ENCODE data around the gene MEF2C.
"Not testable (repeated sequence)": the region's sequence is repeated elsewhere in the genome, so short reads cannot be mapped to it uniquely, and the experiment has no call there.

MEF2C gene

GRCh38 chr5:88883059-88883835 lies at the start of gene MEF2C:
TSS of gene MEF2C (minus strand) at chr5:88883184. CDS start at chr5:88823788, 59,396 bp downstream.
- peak in 1 of 2 experiments; percentile 17 for DNase-seq

GRCh38 chr5:88932541-88932940 lies 49.6 kb upstream of the MEF2C start:
- DNase-seq = no peak

- no peak for DNase-seq
These were observed 47.4 kb upstream of the MEF2C start for GRCh38 chr5:88930335-88930734.

- no peak for DNase-seq
These were observed 46.4 kb upstream of the MEF2C start for GRCh38 chr5:88929385-88929784.

- no peak for DNase-seq
These were observed 43.8 kb upstream of the MEF2C start for GRCh38 chr5:88926774-88927173.

- no peak for DNase-seq
These were observed 42.9 kb upstream of the MEF2C start for GRCh38 chr5:88925692-88926490.

GRCh38 chr5:88924330-88924657 lies 41.3 kb upstream of the MEF2C start:
- no peak for DNase-seq

GRCh38 chr5:88923623-88924329 lies 40.8 kb upstream of the MEF2C start:
- DNase-seq = no peak

GRCh38 chr5:88912743-88913142 lies 29.8 kb upstream of the MEF2C start:
- DNase-seq = not testable (repeated sequence)

- DNase-seq = not testable (repeated sequence)
These were observed 28.1 kb upstream of the MEF2C start for GRCh38 chr5:88911059-88911572.

- DNase-seq = not testable (repeated sequence)
These were observed 21.5 kb upstream of the MEF2C start for GRCh38 chr5:88904478-88904877.

- DNase-seq = not testable (repeated sequence)
These were observed 21.0 kb upstream of the MEF2C start for GRCh38 chr5:88903966-88904365.

GRCh38 chr5:88901077-88901476 lies 18.1 kb upstream of the MEF2C start:
- not testable (repeated sequence) for DNase-seq

- no peak for DNase-seq
These were observed 16.2 kb upstream of the MEF2C start for GRCh38 chr5:88899096-88899737.

GRCh38 chr5:88897748-88898147 lies 14.8 kb upstream of the MEF2C start:
- DNase-seq = no peak

- no peak for DNase-seq
These were observed 12.9 kb upstream of the MEF2C start for GRCh38 chr5:88895681-88896501.

- no peak for DNase-seq
These were observed 9.7 kb upstream of the MEF2C start for GRCh38 chr5:88892669-88893068.

- no peak for DNase-seq
These were observed 7.2 kb upstream of the MEF2C start for GRCh38 chr5:88890070-88890781.

- peak in 1 of 2 experiments; percentile 10 for DNase-seq
These were observed 6.4 kb upstream of the MEF2C start for GRCh38 chr5:88889189-88890069.

- DNase-seq = no peak
These were observed 5.8 kb upstream of the MEF2C start for GRCh38 chr5:88888848-88889188.
